PFSK-1 (cell line): ENCODE measurements around the gene TANGO6.

Experiments
- FOXP2 ChIP-seq: optimal IDR thresholded peaks from 2 replicates; pipeline ENCODE3; 2011; ENCODE audit warnings: borderline replicate concordance, control low read depth, inconsistent platforms; ENCODE audit not compliant: insufficient read depth; ENCODE audit errors: extremely low read length, extremely low read depth
- POLR2AphosphoS5 ChIP-seq: IDR thresholded peaks from 2 replicates; pipeline ENCODE4 v1.6.1; 2012; ENCODE audit warnings: low read depth, mild to moderate bottlenecking, control low read depth, low read length, moderate library complexity
- SIN3A ChIP-seq: IDR thresholded peaks from 2 replicates; pipeline ENCODE4 v1.6.1; 2012; ENCODE audit warnings: mild to moderate bottlenecking, low read length, moderate library complexity, borderline replicate concordance; ENCODE audit not compliant: insufficient read depth
- TAF1 ChIP-seq: IDR thresholded peaks from 2 replicates; pipeline ENCODE4 v1.6.1; 2012; ENCODE audit warnings: low read length, control low read depth, borderline replicate concordance; ENCODE audit not compliant: insufficient read depth
- TF ChIP-seq, protein P1 (sequence below), 2 experiments: IDR thresholded peaks; 2 replicates each; pipeline versions ENCODE4 v1.6.1 to v1.8.0; 2011 to 2012; ENCODE audit warnings: low read depth in 2 of 2, low read length in 2 of 2, control low read depth in 1 of 2, inconsistent platforms in 1 of 2, mild to moderate bottlenecking in 1 of 2, moderate library complexity in 1 of 2; ENCODE audit not compliant: insufficient read depth in 1 of 2

Gene TANGO6

DNA sequence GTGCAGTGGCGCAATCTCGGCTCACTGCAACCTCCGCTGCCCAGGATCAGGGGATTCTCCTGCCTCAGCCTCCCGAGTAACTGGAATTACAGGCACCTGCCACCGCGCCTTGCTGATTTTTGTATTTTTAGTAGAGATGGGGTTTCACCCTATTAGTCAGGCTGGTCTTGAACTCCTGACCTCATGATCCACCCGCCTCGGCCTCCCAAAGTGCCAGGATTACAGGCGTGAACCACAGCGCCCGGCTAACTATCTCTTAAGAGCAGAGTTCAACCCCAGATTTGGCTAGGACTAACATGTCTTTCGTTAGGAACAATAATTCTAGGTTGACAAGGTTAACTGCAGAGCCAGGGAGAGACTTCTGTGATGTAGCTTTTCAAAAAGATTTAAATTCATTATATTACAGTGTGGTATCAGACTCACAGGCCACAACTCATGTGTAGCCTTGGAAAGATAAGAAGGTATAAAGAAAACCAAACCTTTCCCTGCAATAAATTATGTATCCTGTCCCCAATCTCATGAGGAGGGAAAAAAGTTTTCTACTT lies 284.7 kb downstream of the TANGO6 start:
- TF ChIP-seq, protein P1, sequence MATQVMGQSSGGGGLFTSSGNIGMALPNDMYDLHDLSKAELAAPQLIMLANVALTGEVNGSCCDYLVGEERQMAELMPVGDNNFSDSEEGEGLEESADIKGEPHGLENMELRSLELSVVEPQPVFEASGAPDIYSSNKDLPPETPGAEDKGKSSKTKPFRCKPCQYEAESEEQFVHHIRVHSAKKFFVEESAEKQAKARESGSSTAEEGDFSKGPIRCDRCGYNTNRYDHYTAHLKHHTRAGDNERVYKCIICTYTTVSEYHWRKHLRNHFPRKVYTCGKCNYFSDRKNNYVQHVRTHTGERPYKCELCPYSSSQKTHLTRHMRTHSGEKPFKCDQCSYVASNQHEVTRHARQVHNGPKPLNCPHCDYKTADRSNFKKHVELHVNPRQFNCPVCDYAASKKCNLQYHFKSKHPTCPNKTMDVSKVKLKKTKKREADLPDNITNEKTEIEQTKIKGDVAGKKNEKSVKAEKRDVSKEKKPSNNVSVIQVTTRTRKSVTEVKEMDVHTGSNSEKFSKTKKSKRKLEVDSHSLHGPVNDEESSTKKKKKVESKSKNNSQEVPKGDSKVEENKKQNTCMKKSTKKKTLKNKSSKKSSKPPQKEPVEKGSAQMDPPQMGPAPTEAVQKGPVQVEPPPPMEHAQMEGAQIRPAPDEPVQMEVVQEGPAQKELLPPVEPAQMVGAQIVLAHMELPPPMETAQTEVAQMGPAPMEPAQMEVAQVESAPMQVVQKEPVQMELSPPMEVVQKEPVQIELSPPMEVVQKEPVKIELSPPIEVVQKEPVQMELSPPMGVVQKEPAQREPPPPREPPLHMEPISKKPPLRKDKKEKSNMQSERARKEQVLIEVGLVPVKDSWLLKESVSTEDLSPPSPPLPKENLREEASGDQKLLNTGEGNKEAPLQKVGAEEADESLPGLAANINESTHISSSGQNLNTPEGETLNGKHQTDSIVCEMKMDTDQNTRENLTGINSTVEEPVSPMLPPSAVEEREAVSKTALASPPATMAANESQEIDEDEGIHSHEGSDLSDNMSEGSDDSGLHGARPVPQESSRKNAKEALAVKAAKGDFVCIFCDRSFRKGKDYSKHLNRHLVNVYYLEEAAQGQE (IDR thresholded peaks at IDR 0.05; ENCODE audit: insufficient read depth in 1 of 2, low read depth in 2 of 2, low read length in 2 of 2): no peak
- no peak for TF ChIP-seq TAF1
- no peak for TF ChIP-seq FOXP2
- TF ChIP-seq POLR2AphosphoS5: no peak
- no peak for TF ChIP-seq SIN3A

DNA sequence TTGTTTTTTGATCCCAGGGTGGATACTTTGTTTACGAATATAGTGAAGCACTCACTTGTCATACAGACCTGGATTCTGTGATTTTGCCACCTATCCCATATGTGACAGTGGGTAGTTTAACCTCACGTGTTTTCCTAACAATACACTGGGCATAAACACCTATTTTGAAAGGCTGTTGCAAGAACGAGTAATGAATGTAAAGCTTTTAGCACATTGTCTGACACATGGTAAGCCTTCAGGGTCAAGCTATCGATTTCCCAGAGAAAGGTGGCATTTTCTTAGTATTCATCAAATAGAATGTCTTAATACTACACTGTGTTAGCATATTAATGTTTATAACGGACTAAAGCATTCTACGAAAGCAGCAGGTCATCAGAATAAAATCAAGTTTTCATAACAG lies 287.1 kb downstream of the TANGO6 start:
- TF ChIP-seq POLR2AphosphoS5 (0 out of 2 replicates have a peak, but pooled peaks have one; percentile 9), FOXP2 (no peak), SIN3A (no peak), TAF1 (no peak)
- TF ChIP-seq, protein P1 (IDR thresholded peaks at IDR 0.05; ENCODE audit: insufficient read depth in 1 of 2, low read depth in 2 of 2, low read length in 2 of 2): no peak

DNA sequence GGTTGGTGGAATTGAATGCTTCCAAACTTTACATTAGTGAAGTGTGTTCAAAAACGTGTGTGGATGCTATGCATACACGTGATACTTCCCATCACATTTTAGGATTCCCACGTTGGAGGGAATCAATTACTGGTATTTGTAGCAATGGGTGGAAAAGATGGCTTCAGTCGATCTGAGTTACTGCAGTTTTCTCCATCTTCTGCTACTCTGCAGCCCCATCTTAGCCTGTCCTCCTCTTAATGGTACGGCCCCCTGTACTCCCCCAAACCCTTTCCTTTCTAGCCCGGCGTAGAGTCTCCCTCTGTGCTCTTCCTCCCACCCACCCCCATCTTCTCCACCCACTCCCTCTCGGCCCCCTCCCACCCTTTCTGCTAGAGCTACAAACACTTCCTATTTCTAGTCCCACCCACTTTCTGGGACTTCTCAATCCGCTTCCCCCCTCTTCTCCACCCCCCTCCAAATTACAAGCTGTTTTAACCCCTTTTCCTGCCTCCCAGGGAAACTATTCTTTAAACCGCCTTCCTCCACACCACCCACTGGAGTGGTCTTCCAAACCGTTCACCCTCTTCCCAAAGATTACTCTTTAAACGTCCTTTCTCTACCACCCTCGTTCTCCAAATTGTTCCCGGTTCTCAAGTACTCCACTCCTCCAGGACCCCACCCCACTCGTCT lies 288.0 kb downstream of the TANGO6 start:
- TF ChIP-seq POLR2AphosphoS5: peak; percentile 18; the same call in 1 of the 2 replicates
- TF ChIP-seq TAF1: no peak
- no peak for TF ChIP-seq SIN3A
- no peak for TF ChIP-seq FOXP2

DNA sequence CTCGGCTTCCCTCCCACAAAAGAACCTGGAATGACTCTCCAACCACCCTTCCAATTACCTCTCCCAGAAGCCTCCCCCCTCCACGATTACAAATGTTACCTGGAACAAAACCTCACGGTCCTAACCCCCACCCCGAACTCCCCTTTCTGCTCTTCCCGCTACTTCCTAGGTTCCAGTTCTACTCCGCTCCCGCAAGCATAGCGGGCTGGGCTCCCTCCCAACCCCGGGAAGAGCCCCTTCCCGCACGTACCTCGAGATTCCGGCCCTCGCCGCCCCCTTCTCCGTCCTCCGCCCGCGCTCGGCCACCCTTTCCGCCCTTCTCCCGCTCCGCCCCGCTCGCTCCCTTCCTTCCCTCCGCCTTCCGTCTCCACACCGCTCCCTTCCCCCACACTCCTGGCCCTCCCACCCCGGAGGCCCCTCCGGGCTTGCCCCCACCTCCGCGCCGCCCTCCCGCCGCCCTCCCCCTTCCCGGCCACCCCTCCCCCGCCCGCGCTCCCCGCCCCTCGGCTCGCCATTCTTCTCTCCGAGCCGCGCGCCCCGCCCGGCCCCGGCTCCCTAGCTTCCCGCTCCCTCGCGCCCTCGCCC lies 288.6 kb downstream of the TANGO6 start:
- no peak for TF ChIP-seq POLR2AphosphoS5
- TF ChIP-seq, protein P1 (IDR thresholded peaks at IDR 0.05; ENCODE audit: insufficient read depth in 1 of 2, low read depth in 2 of 2, low read length in 2 of 2): no peak
- TF ChIP-seq FOXP2: peak; percentile 49

DNA sequence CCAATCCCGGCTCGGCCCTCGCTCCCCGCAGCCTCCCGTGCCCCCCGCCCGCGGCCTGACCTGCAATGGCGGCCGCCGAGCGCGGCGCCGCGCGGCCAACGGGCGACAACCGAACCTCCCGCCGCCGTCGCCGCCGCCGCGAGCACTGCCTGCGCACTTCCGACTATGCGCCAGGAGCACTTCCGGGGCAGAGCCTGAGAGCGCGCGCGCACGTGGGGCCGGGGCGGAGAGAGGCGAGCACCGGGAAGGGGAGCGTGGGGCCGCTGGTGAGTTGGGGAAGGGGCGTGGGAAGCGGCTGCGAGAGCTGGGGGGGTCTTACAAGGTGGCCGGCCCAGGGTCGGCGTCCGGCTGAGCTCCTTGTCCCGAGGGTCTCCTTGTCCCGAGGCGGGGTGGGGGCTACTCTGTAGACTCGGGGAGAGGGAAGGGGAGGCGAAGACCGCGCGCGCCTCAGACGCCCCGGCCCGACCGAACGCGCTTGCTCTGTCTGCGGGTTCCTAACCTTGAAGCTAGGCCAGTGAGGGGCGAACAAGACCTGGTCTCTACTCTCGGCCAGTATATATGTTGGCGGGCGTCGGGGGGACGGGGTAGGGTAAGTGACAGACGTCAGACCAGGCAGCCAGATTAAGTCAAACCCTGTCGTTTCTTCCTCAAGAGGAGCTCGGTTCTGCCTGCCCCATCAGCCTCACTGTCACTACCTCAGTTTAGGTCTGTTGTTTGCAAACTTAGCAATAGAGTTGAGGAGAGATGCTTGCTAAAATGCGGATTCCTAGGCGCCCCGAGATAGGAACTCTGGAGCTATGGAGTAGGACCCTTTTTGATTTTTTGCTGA lies 289.3 kb downstream of the TANGO6 start, which contains the start of the genes CHTF8 and UTP4:
CHTF8 (minus strand) TSS at position 165 of the 829 bp plus-strand sequence. CDS start 11,130 bp downstream, outside the sequence.
UTP4 (plus strand) TSS at position 226 of the 829 bp plus-strand sequence. CDS start 811 bp downstream, outside the sequence.
- TF ChIP-seq FOXP2 (peak; percentile 36), TAF1 (peak; percentile 43; the same call in 1 of the 2 replicates), SIN3A (peak; percentile 90; the same call in 1 of the 2 replicates), POLR2AphosphoS5 (peak; percentile 62; the same call in 1 of the 2 replicates)
- TF ChIP-seq, protein P1 (IDR thresholded peaks at IDR 0.05; ENCODE audit: insufficient read depth in 1 of 2, low read depth in 2 of 2, low read length in 2 of 2): no peak
